T-helper 1 cell (primary cell): ENCODE results near the gene FBXO28.
"Not testable (repeated sequence)": the region's sequence is repeated elsewhere in the genome, so short reads cannot be mapped to it uniquely, and the experiment has no call there.

Source experiments
- DNase-seq, 5 donors: peaks; one replicate each; pipeline ENCODE4 v3.0.0-alpha.2; 2012 to 2020
- total RNA-seq, 4 donors: gene quantifications; one replicate each; lab custom pipeline; 2026; lab: John Stamatoyannopoulos, UW

FBXO28 gene
- total RNA-seq = 27.3 to 44.7 (median 36.5) reads per million in 4 donors

- DNase-seq = peak; percentile 82 to 94 (median 90)
Measured at GRCh38 chr1:224113918-224114786, at the start of gene FBXO28. Gene FBXO28 (plus strand): TSS chr1:224114111. CDS start chr1:224114130, 19 bp downstream.

GRCh38 chr1:224064150-224064549, 49.8 kb upstream of the FBXO28 start:
- no peak for DNase-seq

GRCh38 chr1:224065455-224065854, 48.5 kb upstream of the FBXO28 start:
- no peak for DNase-seq

GRCh38 chr1:224067207-224067606, 46.7 kb upstream of the FBXO28 start:
- DNase-seq = no peak

- DNase-seq = peak in 1 of 5 donors; percentile 38
Measured at GRCh38 chr1:224067621-224068457, 46.1 kb upstream of the FBXO28 start.

GRCh38 chr1:224068458-224069072, 45.3 kb upstream of the FBXO28 start:
- no peak for DNase-seq

GRCh38 chr1:224069138-224069537, 44.8 kb upstream of the FBXO28 start:
- no peak for DNase-seq

GRCh38 chr1:224070521-224070920, 43.4 kb upstream of the FBXO28 start:
- DNase-seq = no peak

- DNase-seq = peak in 1 of 5 donors; percentile 2
Measured at GRCh38 chr1:224076407-224076806, 37.5 kb upstream of the FBXO28 start.

- DNase-seq = not testable (repeated sequence)
Measured at GRCh38 chr1:224079644-224080043, 34.3 kb upstream of the FBXO28 start.

- DNase-seq = no peak
Measured at GRCh38 chr1:224080115-224080774, 33.7 kb upstream of the FBXO28 start.

GRCh38 chr1:224081604-224082003, 32.3 kb upstream of the FBXO28 start:
- no peak for DNase-seq

- DNase-seq = no peak
Measured at GRCh38 chr1:224082146-224082545, 31.8 kb upstream of the FBXO28 start.

GRCh38 chr1:224084867-224085266, 29.0 kb upstream of the FBXO28 start:
- DNase-seq = no peak

- no peak for DNase-seq
Measured at GRCh38 chr1:224085421-224086108, 28.3 kb upstream of the FBXO28 start.

GRCh38 chr1:224087286-224087794, 26.6 kb upstream of the FBXO28 start:
- DNase-seq = no peak

- DNase-seq = no peak
Measured at GRCh38 chr1:224089583-224089982, 24.3 kb upstream of the FBXO28 start.

- DNase-seq = no peak
Measured at GRCh38 chr1:224090116-224090515, 23.8 kb upstream of the FBXO28 start.

GRCh38 chr1:224092111-224092510, 21.8 kb upstream of the FBXO28 start:
- DNase-seq = no peak

GRCh38 chr1:224092601-224093000, 21.3 kb upstream of the FBXO28 start:
- DNase-seq = no peak

- no peak for DNase-seq
Measured at GRCh38 chr1:224095339-224095738, 18.6 kb upstream of the FBXO28 start.

GRCh38 chr1:224095867-224096266, 18.0 kb upstream of the FBXO28 start:
- DNase-seq = no peak
